HEK293T (cell line): ENCODE data around the gene ARHGAP6.

Experiments used
- CTCF ChIA-PET: fragments of 350-600 bp; formaldehyde crosslinking; extraction: SDS; loops from one replicate; lab custom pipeline; 2021; ENCODE audit warnings: antibody characterized with exemption, inconsistent platforms; lab: Yijun Ruan, JAX
- POLR2A ChIA-PET: fragments of 350-600 bp; formaldehyde crosslinking; extraction: SDS; loops from one replicate; lab custom pipeline; 2020; ENCODE audit warnings: antibody characterized with exemption, inconsistent platforms; lab: Yijun Ruan, JAX
- DNase-seq: peaks from one replicate; pipeline ENCODE4 v3.0.0; 2012; ENCODE audit warnings: mixed read lengths; ENCODE audit errors: extremely low spot score
- ARNT ChIP-seq: fragments of 450-650 bp; IDR thresholded peaks from 2 replicates; pipeline ENCODE4 v1.6.1; 2017; ENCODE audit warnings: mild to moderate bottlenecking
- BHLHE40 ChIP-seq: fragments of 450-650 bp; IDR thresholded peaks from 2 replicates; pipeline ENCODE4 v1.6.1; 2016; ENCODE audit warnings: mild to moderate bottlenecking, moderate library complexity, borderline replicate concordance
- CTBP1 ChIP-seq: fragments of 450-650 bp; IDR thresholded peaks from 2 replicates; pipeline ENCODE4 v1.6.1; 2016; ENCODE audit warnings: borderline replicate concordance
- ELF4 ChIP-seq: fragments of 450-650 bp; IDR thresholded peaks from 2 replicates; pipeline ENCODE4 v1.6.1; 2017; ENCODE audit warnings: antibody characterized with exemption
- FOXA1 ChIP-seq: fragments of 450-650 bp; IDR thresholded peaks from 2 replicates; pipeline ENCODE4 v1.6.1; 2016; ENCODE audit warnings: mild to moderate bottlenecking
- FOXK2 ChIP-seq: fragments of 450-650 bp; IDR thresholded peaks from 2 replicates; pipeline ENCODE4 v1.6.1; 2016; ENCODE audit warnings: mild to moderate bottlenecking
- FOXM1 ChIP-seq: fragments of 450-650 bp; IDR thresholded peaks from 2 replicates; pipeline ENCODE4 v1.6.1; 2017; ENCODE audit warnings: mild to moderate bottlenecking, borderline replicate concordance
- HDGF ChIP-seq: fragments of 450-650 bp; IDR thresholded peaks from 2 replicates; pipeline ENCODE4 v1.6.1; 2017; ENCODE audit warnings: antibody characterized with exemption, borderline replicate concordance
- L3MBTL2 ChIP-seq: fragments of 450-650 bp; conservative IDR thresholded peaks from 2 replicates; pipeline ENCODE4 v1.6.1; 2016; ENCODE audit warnings: mild to moderate bottlenecking
- LEF1 ChIP-seq: fragments of 450-650 bp; IDR thresholded peaks from 2 replicates; pipeline ENCODE4 v1.6.1; 2017; ENCODE audit warnings: mild to moderate bottlenecking, borderline replicate concordance
- NFRKB ChIP-seq: fragments of 450-650 bp; IDR thresholded peaks from 2 replicates; pipeline ENCODE4 v1.6.1; 2016; ENCODE audit warnings: mild to moderate bottlenecking, moderate library complexity
- PKNOX1 ChIP-seq: fragments of 450-650 bp; IDR thresholded peaks from 2 replicates; pipeline ENCODE4 v1.6.1; 2016
- SP1 ChIP-seq: fragments of 450-650 bp; IDR thresholded peaks from 2 replicates; pipeline ENCODE4 v1.6.1; 2017
- SUZ12 ChIP-seq: fragments of 450-650 bp; IDR thresholded peaks from 2 replicates; pipeline ENCODE4 v1.6.1; 2016; ENCODE audit warnings: mild to moderate bottlenecking
- TARDBP ChIP-seq: fragments of 450-650 bp; IDR thresholded peaks from 2 replicates; pipeline ENCODE4 v1.6.1; 2016
- ZNF384 ChIP-seq: fragments of 450-650 bp; IDR thresholded peaks from 2 replicates; pipeline ENCODE4 v1.6.1; 2016

ARHGAP6 gene

GRCh38 chrX:11351375-11352295, 314.1 kb downstream of the ARHGAP6 start:
- no peak for TF ChIP-seq FOXM1
- no peak for DNase-seq
- ChIA-PET CTCF (no interaction called here), POLR2A (no interaction called here)

GRCh38 chrX:11349661-11350337, 315.9 kb downstream of the ARHGAP6 start:
- no peak for DNase-seq
- CTCF ChIA-PET = no interaction called here
- POLR2A ChIA-PET = no interaction called here
- TF ChIP-seq L3MBTL2 (no peak), ZNF384 (no peak)

- CTCF ChIA-PET = no interaction called here
- no peak for DNase-seq
- POLR2A ChIA-PET = no interaction called here
- TF ChIP-seq NFRKB (no peak), SUZ12 (no peak), SP1 (no peak), LEF1 (no peak), HDGF (no peak), PKNOX1 (no peak), TARDBP (no peak), FOXK2 (no peak), ZNF384 (no peak), CTBP1 (no peak), FOXA1 (no peak), L3MBTL2 (no peak), FOXM1 (no peak), ARNT (no peak), BHLHE40 (no peak), ELF4 (no peak)
Observed at GRCh38 chrX:11349020-11349419, 316.7 kb downstream of the ARHGAP6 start.

- POLR2A ChIA-PET = no interaction called here
- CTCF ChIA-PET = no interaction called here
- no peak for DNase-seq
- TF ChIP-seq FOXM1 = no peak
- TF ChIP-seq FOXA1 = no peak
- no peak for TF ChIP-seq TARDBP
- TF ChIP-seq FOXK2 = no peak
- TF ChIP-seq ARNT = no peak
- TF ChIP-seq LEF1 = no peak
- TF ChIP-seq ELF4 = no peak
- TF ChIP-seq HDGF = no peak
- TF ChIP-seq NFRKB = no peak
- TF ChIP-seq CTBP1 = no peak
- TF ChIP-seq ZNF384 = no peak
- no peak for TF ChIP-seq SUZ12
Observed at GRCh38 chrX:11347300-11347699, 318.4 kb downstream of the ARHGAP6 start.

GRCh38 chrX:11346121-11346682, 319.5 kb downstream of the ARHGAP6 start:
- CTCF ChIA-PET = no interaction called here
- POLR2A ChIA-PET = no interaction called here
- no peak for DNase-seq
- no peak for TF ChIP-seq FOXK2
- TF ChIP-seq CTBP1 = no peak
- TF ChIP-seq ELF4 = no peak
- no peak for TF ChIP-seq FOXM1
- TF ChIP-seq NFRKB = no peak
- TF ChIP-seq L3MBTL2 = no peak

GRCh38 chrX:11342673-11343072, 323.0 kb downstream of the ARHGAP6 start:
- ChIA-PET POLR2A (no interaction called here), CTCF (no interaction called here)
- DNase-seq = no peak
- TF ChIP-seq NFRKB = no peak
- TF ChIP-seq ELF4 = no peak
- no peak for TF ChIP-seq HDGF
- no peak for TF ChIP-seq LEF1
- no peak for TF ChIP-seq TARDBP
- no peak for TF ChIP-seq PKNOX1
- no peak for TF ChIP-seq BHLHE40
- TF ChIP-seq SP1 = no peak
- no peak for TF ChIP-seq ZNF384
- TF ChIP-seq CTBP1 = no peak
- TF ChIP-seq SUZ12 = no peak
